ENCODE results near the gene CWC27.

- TF ChIP-seq SP1 (IDR thresholded peaks at IDR 0.05) (no peak), FOXK2 (IDR thresholded peaks at IDR 0.05) (no peak)
Observed at GRCh38 chr5:64899838-64900237, 131.1 kb downstream of the CWC27 start.

Data from HEK293T (cell line).